OCI-LY7 (cell line): ENCODE measurements around the gene TMEM244.

Source experiments
- EZH2phosphoT487 ChIP-seq: fragments of 200-600 bp; sonication (generic); IDR thresholded peaks from 2 replicates; pipeline ENCODE4 v1.6.1; 2018; ENCODE audit warnings: low read depth, borderline replicate concordance, mild to moderate bottlenecking, mixed run types, antibody characterized with exemption, low read length, moderate library complexity, mixed read lengths
- TF ChIP-seq, protein P1 (sequence below): fragments of 200-600 bp; sonication (generic); conservative IDR thresholded peaks from 2 replicates; pipeline ENCODE4 v1.5.1; 2014; ENCODE audit warnings: mild to moderate bottlenecking, antibody characterized with exemption, low read length, moderate library complexity, mixed read lengths

DNA sequence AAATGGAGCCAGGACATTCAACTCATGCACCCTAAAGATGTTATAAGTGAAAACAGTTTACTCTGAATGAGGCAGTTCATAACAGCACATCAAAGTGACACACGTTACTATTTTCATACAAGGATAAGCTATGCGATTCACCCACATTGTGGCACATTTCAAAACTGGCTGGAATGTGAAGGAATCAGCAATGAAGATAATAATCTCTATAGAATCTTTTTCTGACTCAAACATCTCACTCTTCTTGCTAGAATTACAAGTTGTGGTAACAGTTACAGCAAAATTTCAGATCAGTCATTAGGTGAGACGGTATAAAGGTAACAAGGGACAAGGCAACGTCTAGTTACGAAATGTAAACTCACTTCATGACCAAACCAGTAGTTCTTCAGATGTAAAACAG lies 17.5 kb downstream of the TMEM244 start:
- TF ChIP-seq EZH2phosphoT487, result no peak
- TF ChIP-seq, protein P1, sequence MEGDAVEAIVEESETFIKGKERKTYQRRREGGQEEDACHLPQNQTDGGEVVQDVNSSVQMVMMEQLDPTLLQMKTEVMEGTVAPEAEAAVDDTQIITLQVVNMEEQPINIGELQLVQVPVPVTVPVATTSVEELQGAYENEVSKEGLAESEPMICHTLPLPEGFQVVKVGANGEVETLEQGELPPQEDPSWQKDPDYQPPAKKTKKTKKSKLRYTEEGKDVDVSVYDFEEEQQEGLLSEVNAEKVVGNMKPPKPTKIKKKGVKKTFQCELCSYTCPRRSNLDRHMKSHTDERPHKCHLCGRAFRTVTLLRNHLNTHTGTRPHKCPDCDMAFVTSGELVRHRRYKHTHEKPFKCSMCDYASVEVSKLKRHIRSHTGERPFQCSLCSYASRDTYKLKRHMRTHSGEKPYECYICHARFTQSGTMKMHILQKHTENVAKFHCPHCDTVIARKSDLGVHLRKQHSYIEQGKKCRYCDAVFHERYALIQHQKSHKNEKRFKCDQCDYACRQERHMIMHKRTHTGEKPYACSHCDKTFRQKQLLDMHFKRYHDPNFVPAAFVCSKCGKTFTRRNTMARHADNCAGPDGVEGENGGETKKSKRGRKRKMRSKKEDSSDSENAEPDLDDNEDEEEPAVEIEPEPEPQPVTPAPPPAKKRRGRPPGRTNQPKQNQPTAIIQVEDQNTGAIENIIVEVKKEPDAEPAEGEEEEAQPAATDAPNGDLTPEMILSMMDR, result no peak
